Activated T-helper 17 cell treated with anti-CD3 and anti-CD28 coated beads, Interleukin-2, amount 50 U/mL, for 72 hours (primary cell): ENCODE data around the gene C21orf58. TPM values are rescaled to one million over a fixed set of nuclear protein-coding genes. Genes with fewer than 3 reads are reported as not detected.

Experiments
- ATAC-seq: fragments of 150-1000 bp; cut with Tn5 transposase; replicated peaks from 2 replicates; pipeline ENCODE4 v1.10.0; 2021; ENCODE audit warnings: mild to moderate bottlenecking, moderate library complexity
- H3K27ac Mint-ChIP-seq: one replicate; pipeline ENCODE4 v1.8.0; 2022; ENCODE audit warnings: mixed read lengths
- H3K27me3 Mint-ChIP-seq: one replicate; pipeline ENCODE4 v1.8.0; 2022; ENCODE audit warnings: mixed read lengths
- H3K36me3 Mint-ChIP-seq: one replicate; pipeline ENCODE4 v1.8.0; 2022; ENCODE audit warnings: low read depth, mild to moderate bottlenecking, mixed read lengths
- H3K4me1 Mint-ChIP-seq: one replicate; pipeline ENCODE4 v1.8.0; 2022; ENCODE audit warnings: mixed read lengths
- H3K4me3 Mint-ChIP-seq: one replicate; pipeline ENCODE4 v1.8.0; 2022; ENCODE audit warnings: mild to moderate bottlenecking, mixed read lengths
- H3K9me3 Mint-ChIP-seq: one replicate; pipeline ENCODE4 v1.8.0; 2022; ENCODE audit warnings: mixed read lengths
- total RNA-seq, 2 donors: library from RNA; stranded (reverse); gene quantifications; one replicate each; pipeline ENCODE4 v1.2.3, GENCODE V29; 2022

The C21orf58 gene
- total RNA-seq, 2 donors from 2014 or later, result 21.4 to 24.3 TPM

GRCh38 chr21:46254208-46254975 is 69.3 kb downstream of the C21orf58 start:
- Mint-ChIP-seq H3K27ac (peak overlapping the region; percentile 89), H3K27me3 (no peaks in the 10 kb centered on the region), H3K4me1 (peaks cover 20% of the 10 kb centered on the region), H3K36me3 (peaks cover 100% of the 10 kb centered on the region), H3K9me3 (no peaks in the 10 kb centered on the region), H3K4me3 (peak overlapping the region; percentile 48)
- ATAC-seq, result peak; percentile 45

- peak overlapping the region; percentile 89 for H3K27ac Mint-ChIP-seq
- H3K27me3 Mint-ChIP-seq, result no peaks in the 10 kb centered on the region
- peak; percentile 92 for ATAC-seq
- H3K4me3 Mint-ChIP-seq, result peak overlapping the region; percentile 48
- peaks cover 100% of the 10 kb centered on the region for H3K36me3 Mint-ChIP-seq
- no peaks in the 10 kb centered on the region for H3K9me3 Mint-ChIP-seq
- peaks cover 20% of the 10 kb centered on the region for H3K4me1 Mint-ChIP-seq
Measured at GRCh38 chr21:46253610-46254124, 70.0 kb downstream of the C21orf58 start.

- no peak for ATAC-seq
- H3K4me3 Mint-ChIP-seq, result no peak overlapping the region
- no peaks in the 10 kb centered on the region for H3K27me3 Mint-ChIP-seq
- H3K27ac Mint-ChIP-seq, result no peak overlapping the region
- peaks cover 20% of the 10 kb centered on the region for H3K4me1 Mint-ChIP-seq
- no peaks in the 10 kb centered on the region for H3K9me3 Mint-ChIP-seq
- H3K36me3 Mint-ChIP-seq, result peaks cover 100% of the 10 kb centered on the region
Measured at GRCh38 chr21:46252840-46253239, 70.8 kb downstream of the C21orf58 start.

Other genes with a start within 250 kb of the C21orf58 start
- gene COL6A2, start 225.8 kb downstream of the C21orf58 start, total RNA-seq, result 10 to 100 TPM in 1 of 2 donors, 1 to 10 TPM in 1; 3.3 to 10.1 TPM
- under 1 TPM in 1 of 2 donors, not detected in 1; 0.24 TPM for gene FTCD, start 168.3 kb downstream of the C21orf58 start, total RNA-seq
- 1 to 10 TPM; 3.8 to 6.7 TPM for gene SPATC1L, start 139.4 kb downstream of the C21orf58 start, total RNA-seq
- 10 to 100 TPM; 30.8 to 43.8 TPM for gene LSS, start 95.1 kb downstream of the C21orf58 start, total RNA-seq
- 100 to 1,000 TPM; 105 to 118 TPM for gene MCM3AP, start 38.3 kb downstream of the C21orf58 start, total RNA-seq
- gene YBEY, start 37.5 kb downstream of the C21orf58 start, total RNA-seq, result 10 to 100 TPM in 1 of 2 donors, 1 to 10 TPM in 1; 7.0 to 14.8 TPM
- gene PCNT, start 286 bp upstream of the C21orf58 start, total RNA-seq, result 10 to 100 TPM; 44.8 to 70.9 TPM
- gene DIP2A, start 135.0 kb upstream of the C21orf58 start, total RNA-seq, result 10 to 100 TPM; 43.6 to 49.3 TPM